Immature natural killer cell (primary cell): ENCODE results near the gene CACNA1C. TPM values are rescaled to one million over a fixed set of nuclear protein-coding genes. Genes with fewer than 3 reads are reported as not detected.

ENCODE experiments used
- DNase-seq, 3 donors: peaks; one replicate each; pipeline ENCODE4 v3.0.0; 2022; ENCODE audit warnings: mixed read lengths in 1 of 3
- H3K27ac Mint-ChIP-seq, 6 donors: one replicate each; pipeline ENCODE4 v1.8.0; 2020; ENCODE audit warnings: mixed read lengths in 6 of 6, mild to moderate bottlenecking in 5 of 6, inconsistent platforms in 4 of 6, moderate library complexity in 3 of 6
- H3K27me3 Mint-ChIP-seq, 3 donors: one replicate each; pipeline ENCODE4 v1.8.0; 2020 to 2021; ENCODE audit warnings: low read depth in 3 of 3, mild to moderate bottlenecking in 3 of 3, mixed read lengths in 3 of 3, moderate library complexity in 3 of 3, inconsistent platforms in 1 of 3
- H3K36me3 Mint-ChIP-seq, 3 donors: one replicate each; pipeline ENCODE4 v1.8.0; 2020; ENCODE audit warnings: mixed read lengths in 3 of 3, inconsistent platforms in 2 of 3, mild to moderate bottlenecking in 2 of 3
- H3K4me1 Mint-ChIP-seq, 2 donors: one replicate each; pipeline ENCODE4 v1.8.0; 2020; ENCODE audit warnings: inconsistent platforms in 2 of 2, mild to moderate bottlenecking in 2 of 2, mixed read lengths in 2 of 2, moderate library complexity in 1 of 2
- H3K4me3 Mint-ChIP-seq, 5 donors: one replicate each; pipeline ENCODE4 v1.8.0; 2020; ENCODE audit warnings: mild to moderate bottlenecking in 5 of 5, mixed read lengths in 5 of 5, inconsistent platforms in 3 of 5, moderate library complexity in 3 of 5
- H3K9me3 Mint-ChIP-seq, 6 donors: one replicate each; pipeline ENCODE4 v1.8.0; 2020; ENCODE audit warnings: mild to moderate bottlenecking in 6 of 6, mixed read lengths in 6 of 6, inconsistent platforms in 4 of 6, moderate library complexity in 3 of 6
- polyA plus RNA-seq, 3 donors: library from polyadenylated mRNA; unstranded; fragments of 300-500 nt; fragmentation: Illumina TruSeq; gene quantifications; one replicate each; pipeline ENCODE4 v1.2.3, GENCODE V29; 2021

Gene CACNA1C
- polyA plus RNA-seq, 3 donors from 2014 or later: 0.05 to 0.36 (median 0.12) TPM

DNA sequence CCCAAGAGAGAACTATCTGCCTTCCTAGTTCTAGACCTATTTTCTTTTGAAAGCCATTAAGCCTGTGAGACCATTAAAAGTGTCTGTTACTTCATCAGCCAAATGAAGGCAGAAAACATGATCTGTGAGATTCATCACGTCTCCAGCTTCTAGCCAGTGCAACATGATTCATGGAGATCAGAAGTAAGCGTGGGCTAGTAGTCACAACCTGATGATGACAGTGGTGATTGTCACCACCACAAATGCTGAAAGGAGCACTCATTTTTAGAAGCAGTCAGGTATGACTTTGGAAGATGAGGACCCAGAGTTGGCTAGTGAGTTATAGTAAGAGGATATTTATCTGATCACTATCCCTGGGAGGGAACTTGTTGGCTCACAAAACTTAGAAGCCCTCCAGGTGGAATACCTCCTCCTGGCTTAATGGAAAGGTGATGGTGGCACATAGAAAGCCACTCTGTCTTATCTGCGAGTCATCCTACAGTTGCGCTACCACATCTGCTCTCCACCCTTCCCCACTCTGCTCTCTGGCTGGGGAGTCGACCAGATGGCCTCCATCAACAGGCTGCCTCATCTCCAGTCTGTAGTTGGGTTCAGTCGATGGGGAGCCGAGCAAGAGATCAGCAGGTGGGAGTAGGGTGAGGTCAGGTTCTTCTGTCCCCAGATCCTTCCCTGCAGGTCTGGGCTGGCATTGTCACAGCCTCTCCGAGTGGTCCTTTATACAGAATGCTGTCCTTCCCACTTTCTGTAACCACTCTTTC is 424.4 kb downstream of the CACNA1C start:
- Mint-ChIP-seq H3K27ac (no peak overlapping the region), H3K4me1 (no peaks in the 10 kb centered on the region), H3K36me3 (no peaks in the 10 kb centered on the region), H3K4me3 (no peak overlapping the region), H3K9me3 (no peaks in the 10 kb centered on the region), H3K27me3 (peaks cover 4 to 5% (median 5%) of the 10 kb centered on the region in 3 donors)
- DNase-seq: no peak

GRCh38 chr12:2479851-2480535 is 427.2 kb downstream of the CACNA1C start:
- peaks cover 4 to 6% (median 5%) of the 10 kb centered on the region in 3 donors for H3K27me3 Mint-ChIP-seq
- no peak overlapping the region for H3K27ac Mint-ChIP-seq
- H3K9me3 Mint-ChIP-seq: no peaks in the 10 kb centered on the region
- no peak overlapping the region for H3K4me3 Mint-ChIP-seq
- H3K4me1 Mint-ChIP-seq: no peaks in the 10 kb centered on the region
- H3K36me3 Mint-ChIP-seq: no peaks in the 10 kb centered on the region
- no peak for DNase-seq

GRCh38 chr12:2481346-2481745 is 428.6 kb downstream of the CACNA1C start:
- peaks cover 3 to 6% (median 5%) of the 10 kb centered on the region in 3 donors for H3K27me3 Mint-ChIP-seq
- H3K36me3 Mint-ChIP-seq: no peaks in the 10 kb centered on the region
- H3K4me3 Mint-ChIP-seq: no peak overlapping the region
- H3K27ac Mint-ChIP-seq: no peak overlapping the region
- H3K9me3 Mint-ChIP-seq: no peaks in the 10 kb centered on the region
- no peaks in the 10 kb centered on the region for H3K4me1 Mint-ChIP-seq
- no peak for DNase-seq

DNA sequence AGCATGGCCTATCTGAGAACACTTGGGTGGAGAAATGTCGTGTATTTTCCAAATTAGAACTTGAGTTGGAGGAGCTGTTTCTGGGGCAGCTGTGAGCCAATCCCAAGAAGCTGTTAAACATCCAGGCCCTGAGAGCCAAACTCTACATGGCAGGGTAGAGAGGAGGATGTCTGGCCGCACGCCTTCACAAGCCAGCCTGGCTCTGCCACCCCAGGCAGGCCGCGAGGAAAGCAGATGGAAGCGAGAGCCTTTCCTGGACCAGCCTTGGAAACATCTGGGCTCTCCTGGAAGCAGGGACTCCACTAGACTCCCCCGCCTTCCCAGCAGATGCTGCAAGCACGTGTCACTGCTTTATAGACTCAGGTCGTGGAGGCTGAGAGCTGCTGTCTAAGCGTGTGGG is 429.2 kb downstream of the CACNA1C start:
- H3K36me3 Mint-ChIP-seq: no peaks in the 10 kb centered on the region
- no peak overlapping the region for H3K4me3 Mint-ChIP-seq
- no peaks in the 10 kb centered on the region for H3K9me3 Mint-ChIP-seq
- no peak overlapping the region for H3K27ac Mint-ChIP-seq
- no peaks in the 10 kb centered on the region for H3K4me1 Mint-ChIP-seq
- peaks cover 3 to 6% (median 5%) of the 10 kb centered on the region in 3 donors for H3K27me3 Mint-ChIP-seq
- no peak for DNase-seq

DNA sequence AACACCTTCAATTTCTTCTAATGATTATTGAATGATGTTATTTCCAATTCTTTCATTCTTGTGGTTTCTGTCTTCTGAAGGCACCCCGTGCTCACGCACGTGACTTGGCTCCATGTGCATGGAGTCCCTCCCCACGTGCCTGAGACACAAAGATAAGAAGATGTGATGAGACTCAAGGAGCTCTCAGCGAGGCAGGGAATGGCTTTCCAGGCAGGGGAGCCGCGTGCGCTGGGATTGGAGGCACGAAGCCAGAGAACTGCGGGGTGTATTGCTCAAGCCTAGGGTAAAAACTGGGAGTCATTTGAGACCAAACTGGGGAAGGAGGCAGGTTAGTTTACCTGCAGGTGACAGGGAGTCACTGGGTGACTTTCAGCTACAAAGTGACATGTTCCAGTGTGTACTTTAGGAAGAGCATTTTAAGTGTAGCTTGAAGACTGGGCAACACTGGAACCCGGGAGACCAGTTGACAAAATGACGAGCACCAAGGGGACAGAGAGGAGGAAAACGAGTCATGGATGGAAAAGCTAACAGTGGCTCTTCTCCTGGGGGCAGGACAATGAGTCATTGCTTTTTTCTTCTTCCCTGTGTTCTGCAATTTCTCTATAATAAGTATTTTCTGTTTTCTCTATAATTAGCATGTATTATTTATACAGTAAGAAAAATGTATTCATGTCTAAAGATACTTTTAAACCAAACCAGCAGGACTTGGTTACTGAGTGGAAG is 430.3 kb downstream of the CACNA1C start:
- no peaks in the 10 kb centered on the region for H3K36me3 Mint-ChIP-seq
- no peak overlapping the region for H3K27ac Mint-ChIP-seq
- DNase-seq: no peak
- no peaks in the 10 kb centered on the region for H3K4me1 Mint-ChIP-seq
- no peak overlapping the region for H3K4me3 Mint-ChIP-seq
- peaks cover 3 to 5% (median 5%) of the 10 kb centered on the region in 3 donors for H3K27me3 Mint-ChIP-seq
- H3K9me3 Mint-ChIP-seq: no peaks in the 10 kb centered on the region

DNA sequence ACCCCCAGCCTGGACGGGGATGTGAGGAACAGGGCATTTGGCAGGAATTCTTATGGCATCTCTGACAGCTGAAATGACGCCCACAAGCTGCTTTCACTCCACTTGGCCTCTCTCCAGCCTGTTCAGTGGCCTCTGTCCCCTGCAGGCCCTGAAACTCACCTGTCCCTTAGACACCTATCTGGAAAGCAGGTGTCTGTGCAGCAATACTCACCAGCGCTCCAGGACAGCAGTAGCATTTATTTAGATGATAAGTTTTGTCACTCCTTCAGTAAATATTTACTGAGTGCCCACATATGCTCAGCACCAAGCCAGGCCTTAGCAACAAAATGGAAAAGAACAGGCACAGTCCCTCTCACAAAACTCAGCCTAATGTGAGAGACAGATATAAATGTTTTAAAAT is 430.9 kb downstream of the CACNA1C start:
- no peak overlapping the region for H3K4me3 Mint-ChIP-seq
- H3K9me3 Mint-ChIP-seq: no peaks in the 10 kb centered on the region
- H3K27ac Mint-ChIP-seq: no peak overlapping the region
- no peaks in the 10 kb centered on the region for H3K4me1 Mint-ChIP-seq
- peaks cover 3 to 5% (median 4%) of the 10 kb centered on the region in 3 donors for H3K27me3 Mint-ChIP-seq
- no peaks in the 10 kb centered on the region for H3K36me3 Mint-ChIP-seq
- no peak for DNase-seq

- H3K27me3 Mint-ChIP-seq: peaks cover 3 to 5% (median 4%) of the 10 kb centered on the region in 3 donors
- H3K4me1 Mint-ChIP-seq: no peaks in the 10 kb centered on the region
- no peaks in the 10 kb centered on the region for H3K9me3 Mint-ChIP-seq
- H3K36me3 Mint-ChIP-seq: no peaks in the 10 kb centered on the region
- DNase-seq: no peak
- H3K27ac Mint-ChIP-seq: no peak overlapping the region
- no peak overlapping the region for H3K4me3 Mint-ChIP-seq
These were observed 431.5 kb downstream of the CACNA1C start for GRCh38 chr12:2484141-2484776.

- H3K9me3 Mint-ChIP-seq: no peaks in the 10 kb centered on the region
- H3K27me3 Mint-ChIP-seq: peaks cover 1 to 5% (median 3%) of the 10 kb centered on the region in 3 donors
- no peak for DNase-seq
- no peak overlapping the region for H3K4me3 Mint-ChIP-seq
- no peaks in the 10 kb centered on the region for H3K4me1 Mint-ChIP-seq
- H3K36me3 Mint-ChIP-seq: no peaks in the 10 kb centered on the region
- H3K27ac Mint-ChIP-seq: no peak overlapping the region
These were observed 432.9 kb downstream of the CACNA1C start for GRCh38 chr12:2485681-2486080.

- Mint-ChIP-seq H3K4me1 (no peaks in the 10 kb centered on the region), H3K27ac (no peak overlapping the region), H3K4me3 (no peak overlapping the region), H3K36me3 (no peaks in the 10 kb centered on the region), H3K9me3 (no peaks in the 10 kb centered on the region), H3K27me3 (peaks cover 0 to 1% (median 1%) of the 10 kb centered on the region in 3 donors)
- DNase-seq: no peak
These were observed 434.0 kb downstream of the CACNA1C start for GRCh38 chr12:2486796-2487195.

DNA sequence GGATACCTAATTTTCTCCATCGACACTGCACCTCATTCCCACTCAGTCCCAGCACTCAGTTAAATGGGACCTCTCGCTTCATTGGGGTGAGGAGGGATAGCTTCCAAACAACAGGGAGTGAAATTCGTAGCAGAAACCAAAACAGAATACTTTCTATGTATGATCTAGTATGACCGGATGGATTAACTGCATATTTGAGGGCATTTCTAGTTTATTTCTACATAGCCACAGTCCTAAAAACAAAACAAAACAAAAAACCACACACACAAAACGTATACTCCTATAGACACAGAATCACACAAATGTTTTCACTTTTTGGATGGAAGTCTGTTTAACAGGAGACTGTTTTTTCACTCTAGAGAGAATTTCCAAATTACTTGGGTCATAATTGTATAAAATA is 434.5 kb downstream of the CACNA1C start:
- Mint-ChIP-seq H3K36me3 (no peaks in the 10 kb centered on the region), H3K4me1 (no peaks in the 10 kb centered on the region), H3K4me3 (no peak overlapping the region), H3K9me3 (no peaks in the 10 kb centered on the region), H3K27me3 (peaks cover 0 to 1% (median 0%) of the 10 kb centered on the region in 3 donors), H3K27ac (no peak overlapping the region)
- no peak for DNase-seq

- no peak overlapping the region for H3K4me3 Mint-ChIP-seq
- H3K9me3 Mint-ChIP-seq: no peaks in the 10 kb centered on the region
- peaks cover 0 to 4% (median under 1%) of the 10 kb centered on the region in 3 donors for H3K27me3 Mint-ChIP-seq
- no peak overlapping the region for H3K27ac Mint-ChIP-seq
- no peak for DNase-seq
- H3K36me3 Mint-ChIP-seq: no peaks in the 10 kb centered on the region
- no peaks in the 10 kb centered on the region for H3K4me1 Mint-ChIP-seq
These were observed 435.3 kb downstream of the CACNA1C start for GRCh38 chr12:2488131-2488530.

DNA sequence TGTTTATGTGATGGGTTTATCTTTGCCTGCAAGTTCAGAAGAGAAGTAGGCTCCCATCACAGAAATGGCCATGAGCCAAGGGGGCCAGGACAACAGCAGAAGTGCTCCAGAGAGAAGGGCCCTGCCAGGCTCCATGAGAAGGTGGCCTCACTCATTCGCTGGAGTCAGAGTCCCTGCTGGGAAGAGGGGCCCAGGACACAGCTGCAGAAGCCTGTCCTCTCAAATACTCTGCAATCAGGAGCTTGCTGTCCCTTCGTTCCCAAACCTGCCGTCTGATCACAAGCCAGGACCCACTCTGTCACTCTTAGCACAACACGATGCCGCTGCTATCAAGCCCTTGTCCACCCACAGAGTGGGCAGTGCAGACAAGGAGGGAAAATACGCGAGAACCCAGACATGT is 435.8 kb downstream of the CACNA1C start:
- DNase-seq: no peak
- Mint-ChIP-seq H3K9me3 (no peaks in the 10 kb centered on the region), H3K36me3 (no peaks in the 10 kb centered on the region), H3K4me1 (no peaks in the 10 kb centered on the region), H3K27me3 (peaks cover 0 to 4% (median 0%) of the 10 kb centered on the region in 3 donors), H3K4me3 (no peak overlapping the region), H3K27ac (no peak overlapping the region)

DNA sequence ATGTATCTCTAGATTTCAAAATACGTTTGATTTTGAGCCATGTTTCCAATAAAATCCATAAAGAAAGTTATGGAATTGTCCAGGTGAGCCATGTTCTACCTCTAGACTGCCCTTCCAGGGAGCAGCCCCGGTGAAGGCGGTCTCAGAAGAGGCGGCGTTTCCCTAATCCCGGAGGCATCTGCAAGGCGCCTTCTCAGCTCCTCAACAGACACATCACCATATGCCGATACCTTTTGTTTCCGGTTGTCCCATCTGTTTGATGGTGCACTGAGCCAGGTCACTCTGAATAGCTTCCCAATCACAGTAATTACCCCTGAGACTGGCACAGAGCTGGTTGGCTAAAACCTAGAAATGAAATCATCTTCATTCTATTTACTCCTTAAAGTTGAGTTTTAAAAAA is 436.5 kb downstream of the CACNA1C start:
- Mint-ChIP-seq H3K27ac (no peak overlapping the region), H3K9me3 (no peaks in the 10 kb centered on the region), H3K36me3 (no peaks in the 10 kb centered on the region), H3K4me3 (no peak overlapping the region), H3K27me3 (peaks cover 0 to 4% (median 2%) of the 10 kb centered on the region in 3 donors), H3K4me1 (no peaks in the 10 kb centered on the region)
- DNase-seq: no peak

DNA sequence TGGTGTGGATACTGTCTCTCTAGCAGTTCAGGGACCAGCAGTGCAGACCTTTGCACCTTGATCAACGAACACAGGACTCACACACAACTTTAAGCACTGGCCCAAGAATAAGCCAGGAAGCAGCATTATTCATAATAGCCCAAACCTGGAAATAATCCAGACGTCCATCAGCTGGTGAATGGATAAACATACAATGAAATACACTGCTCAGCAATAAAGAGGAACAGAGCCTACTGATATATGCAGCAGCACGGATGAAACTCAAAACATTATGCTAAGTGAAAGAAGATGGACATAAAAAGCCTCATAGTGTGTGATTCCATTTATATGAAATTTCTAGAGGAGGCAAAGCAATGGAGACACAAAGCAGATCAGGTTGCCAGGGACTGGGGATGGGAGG is 438.0 kb downstream of the CACNA1C start:
- no peak for DNase-seq
- peaks cover 0 to 6% (median 2%) of the 10 kb centered on the region in 3 donors for H3K27me3 Mint-ChIP-seq
- no peaks in the 10 kb centered on the region for H3K4me1 Mint-ChIP-seq
- no peaks in the 10 kb centered on the region for H3K9me3 Mint-ChIP-seq
- H3K4me3 Mint-ChIP-seq: no peak overlapping the region
- H3K27ac Mint-ChIP-seq: no peak overlapping the region
- no peaks in the 10 kb centered on the region for H3K36me3 Mint-ChIP-seq
